Effector memory CD4-positive, alpha-beta T cell (primary cell): ENCODE results near the gene LRCH2.
"Not testable (repeated sequence)": the region's sequence is repeated elsewhere in the genome, so short reads cannot be mapped to it uniquely, and the experiment has no call there.

Experiments
- DNase-seq, 3 donors: peaks; one replicate each; pipeline ENCODE4 v3.0.0-alpha.2; 2020
- H3K27ac ChIP-seq: 2 replicates; pipeline ENCODE4 v1.7.0; 2013; ENCODE audit warnings: mild to moderate bottlenecking, low read length, moderate library complexity; ENCODE audit not compliant: insufficient read depth, poor library complexity, severe bottlenecking
- H3K27me3 ChIP-seq: replicated peaks from 2 replicates; pipeline ENCODE4 v1.7.0; 2013; ENCODE audit warnings: mild to moderate bottlenecking, low read length; ENCODE audit not compliant: insufficient read depth, control insufficient read depth, poor library complexity, severe bottlenecking
- H3K36me3 ChIP-seq: 2 replicates; pipeline ENCODE4 v1.7.0; 2013; ENCODE audit warnings: mild to moderate bottlenecking, low read length, moderate library complexity; ENCODE audit not compliant: control insufficient read depth, insufficient read depth
- H3K4me1 ChIP-seq: 2 replicates; pipeline ENCODE4 v1.7.0; 2013; ENCODE audit warnings: low read length, mild to moderate bottlenecking; ENCODE audit not compliant: control insufficient read depth, insufficient read depth, poor library complexity, severe bottlenecking
- H3K4me3 ChIP-seq: 2 replicates; pipeline ENCODE4 v1.7.0; 2013; ENCODE audit warnings: low read length, low read depth, mild to moderate bottlenecking; ENCODE audit not compliant: insufficient read depth, poor library complexity, severe bottlenecking
- H3K9me3 ChIP-seq: 2 replicates; pipeline ENCODE4 v1.7.0; 2013; ENCODE audit warnings: mild to moderate bottlenecking, low read length, moderate library complexity; ENCODE audit not compliant: control insufficient read depth

Gene LRCH2

GRCh38 chrX:115214151-115214550 is 19.7 kb downstream of the LRCH2 start:
- Histone ChIP-seq H3K27me3 (no peaks in the 10 kb centered on the region), H3K9me3 (no peaks in the 10 kb centered on the region), H3K36me3 (no peaks in the 10 kb centered on the region), H3K4me1 (no peaks in the 10 kb centered on the region), H3K4me3 (no peak overlapping the region), H3K27ac (no peak overlapping the region)
- no peak for DNase-seq

GRCh38 chrX:115209547-115209946 is 24.3 kb downstream of the LRCH2 start:
- DNase-seq, H3K27ac ChIP-seq, H3K9me3 ChIP-seq: not testable (repeated sequence)

GRCh38 chrX:115204040-115204439 is 29.9 kb downstream of the LRCH2 start:
- Histone ChIP-seq H3K36me3 (no peaks in the 10 kb centered on the region), H3K27ac (no peak overlapping the region), H3K9me3 (no peaks in the 10 kb centered on the region), H3K27me3 (no peaks in the 10 kb centered on the region), H3K4me3 (no peak overlapping the region), H3K4me1 (no peaks in the 10 kb centered on the region)
- DNase-seq: no peak

More at GRCh38 chrX:115209547-115209946, 24.3 kb downstream of the LRCH2 start:
- not testable (repeated sequence) for H3K4me1 ChIP-seq, H3K4me3 ChIP-seq, H3K27me3 ChIP-seq, H3K36me3 ChIP-seq

GRCh38 chrX:115192244-115192700 is 41.6 kb downstream of the LRCH2 start:
- no peaks in the 10 kb centered on the region for H3K27me3 ChIP-seq
- no peak for DNase-seq
- no peaks in the 10 kb centered on the region for H3K36me3 ChIP-seq
- no peaks in the 10 kb centered on the region for H3K9me3 ChIP-seq
- H3K27ac ChIP-seq: no peak overlapping the region
- H3K4me3 ChIP-seq: no peak overlapping the region
- no peaks in the 10 kb centered on the region for H3K4me1 ChIP-seq

- no peaks in the 10 kb centered on the region for H3K4me1 ChIP-seq
- H3K36me3 ChIP-seq: no peaks in the 10 kb centered on the region
- no peak for DNase-seq
- H3K27me3 ChIP-seq: no peaks in the 10 kb centered on the region
- H3K27ac ChIP-seq: no peak overlapping the region
- no peak overlapping the region for H3K4me3 ChIP-seq
- no peaks in the 10 kb centered on the region for H3K9me3 ChIP-seq
Measured at GRCh38 chrX:115191490-115192243, 42.2 kb downstream of the LRCH2 start.

GRCh38 chrX:115190636-115191489 is 43.0 kb downstream of the LRCH2 start:
- Histone ChIP-seq H3K36me3 (no peaks in the 10 kb centered on the region), H3K4me3 (no peak overlapping the region), H3K4me1 (no peaks in the 10 kb centered on the region), H3K9me3 (no peaks in the 10 kb centered on the region), H3K27me3 (no peaks in the 10 kb centered on the region), H3K27ac (no peak overlapping the region)
- DNase-seq: no peak

- Histone ChIP-seq H3K4me3 (no peak overlapping the region), H3K27me3 (no peaks in the 10 kb centered on the region), H3K27ac (no peak overlapping the region), H3K36me3 (no peaks in the 10 kb centered on the region), H3K4me1 (no peaks in the 10 kb centered on the region), H3K9me3 (no peaks in the 10 kb centered on the region)
- DNase-seq: no peak
Measured at GRCh38 chrX:115189646-115190635, 44.0 kb downstream of the LRCH2 start.

- Histone ChIP-seq H3K4me3 (no peak within 1 kb of the TSS), H3K9me3 (no peaks in the 10 kb centered on the region), H3K36me3 (no peaks in the 10 kb centered on the region), H3K27me3 (no peaks in the 10 kb centered on the region), H3K4me1 (no peaks in the 10 kb centered on the region), H3K27ac (no peak within 1 kb of the TSS)
- DNase-seq: no peak
Measured at GRCh38 chrX:115189110-115189509, 44.8 kb downstream of the LRCH2 start, which contains the start of gene RBMXL3. RBMXL3 (plus strand) TSS chrX:115189410; CDS start chrX:115189442, 32 bp downstream.

- Histone ChIP-seq H3K27me3 (no peaks in the 10 kb centered on the region), H3K36me3 (no peaks in the 10 kb centered on the region), H3K4me3 (no peak overlapping the region), H3K4me1 (no peaks in the 10 kb centered on the region), H3K27ac (no peak overlapping the region), H3K9me3 (no peaks in the 10 kb centered on the region)
- no peak for DNase-seq
Measured at GRCh38 chrX:115183980-115184379, 49.9 kb downstream of the LRCH2 start.
